Left ventricle myocardium superior (tissue), 1 donor: ENCODE results near the gene PATJ. TPM values are rescaled to one million over a fixed set of nuclear protein-coding genes. Genes with fewer than 3 reads are reported as not detected.
"Not testable (repeated sequence)": the region's sequence is repeated elsewhere in the genome, so short reads cannot be mapped to it uniquely, and the experiment has no call there.

Experiments
- ATAC-seq: fragments of 200-7000 bp; cut with Tn5 transposase; one replicate; pipeline ENCODE4 v1.9.1; 2020; ENCODE audit warnings: mild to moderate bottlenecking, moderate library complexity
- DNase-seq: peaks from one replicate; pipeline ENCODE4 v3.0.0-alpha.2; 2020
- intact Hi-C: fragments of 100-400 bp; cut with micrococcal nuclease; formaldehyde crosslinking; loops from one replicate; pipeline ENCODE4 v1.11.0; 2022
- total RNA-seq: library from RNA; stranded (reverse); fragmentation: NEBNext Ultra II Directional; extraction: Animal tissue kit (Norgen Biotek cat#: 25700); gene quantifications from one replicate; pipeline ENCODE4 v1.2.1, GENCODE V29; 2021
- donor health status: DM: no; HTN: yes; CAD: no; lungs with severe emphysema.

The PATJ gene
- total RNA-seq, 1 donor from 2014 or later, result 125 TPM

DNA sequence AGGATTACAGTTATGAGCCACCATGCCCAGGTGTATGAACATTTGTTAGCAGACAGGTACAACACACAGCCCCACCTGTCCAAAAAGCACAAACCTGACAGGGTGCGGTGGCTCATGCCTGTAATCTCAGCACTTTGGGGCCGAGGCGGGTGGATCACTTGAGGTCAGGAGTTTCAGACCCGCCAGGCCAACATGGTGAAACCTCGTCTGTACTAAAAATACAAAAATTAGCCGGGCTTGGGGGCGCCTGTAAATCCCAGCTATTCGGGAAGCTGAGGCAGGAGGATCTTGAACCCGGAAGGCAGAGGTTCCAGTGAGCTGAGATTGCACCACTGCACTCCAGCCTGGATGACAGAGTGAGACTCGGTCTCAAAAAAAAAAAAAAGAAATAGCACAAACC lies 428.1 kb downstream of the PATJ start:
- intact Hi-C loops, DNase-seq, ATAC-seq: not testable (repeated sequence)

DNA sequence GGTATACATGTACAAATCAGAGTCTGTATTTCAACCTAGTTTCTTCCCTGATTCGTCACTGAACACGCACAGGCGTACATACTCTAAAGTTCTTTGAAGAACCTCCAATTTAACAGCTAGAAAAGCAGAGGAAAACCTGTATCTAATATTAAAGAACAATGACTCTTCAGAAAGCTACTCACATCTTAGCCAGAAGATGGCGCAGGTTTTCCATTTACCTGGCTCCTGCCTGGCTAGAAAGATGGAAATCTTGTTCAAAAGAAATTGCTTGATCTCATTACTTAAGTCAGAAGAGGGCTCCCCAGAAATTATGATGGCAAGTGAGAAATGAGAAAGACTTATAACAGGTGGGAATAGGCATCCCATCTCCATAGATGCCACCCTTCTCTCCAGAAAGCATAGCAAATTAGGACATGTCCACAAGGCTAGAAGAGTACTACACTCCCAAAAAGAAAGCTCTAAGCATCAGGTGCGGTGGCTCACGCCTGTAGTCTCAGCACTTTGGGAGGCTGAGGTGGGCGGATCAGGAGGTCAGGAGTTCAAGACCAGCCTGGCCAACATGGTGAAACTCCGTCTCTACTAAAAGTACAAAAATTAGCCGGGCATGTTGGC lies 433.4 kb downstream of the PATJ start:
- ATAC-seq (no peak), DNase-seq (no peak)
- intact Hi-C loops, result loop anchor here (2.0 kb wide), 1 partner anchor 231 kb away; no protein-coding TSS in a partner anchor

DNA sequence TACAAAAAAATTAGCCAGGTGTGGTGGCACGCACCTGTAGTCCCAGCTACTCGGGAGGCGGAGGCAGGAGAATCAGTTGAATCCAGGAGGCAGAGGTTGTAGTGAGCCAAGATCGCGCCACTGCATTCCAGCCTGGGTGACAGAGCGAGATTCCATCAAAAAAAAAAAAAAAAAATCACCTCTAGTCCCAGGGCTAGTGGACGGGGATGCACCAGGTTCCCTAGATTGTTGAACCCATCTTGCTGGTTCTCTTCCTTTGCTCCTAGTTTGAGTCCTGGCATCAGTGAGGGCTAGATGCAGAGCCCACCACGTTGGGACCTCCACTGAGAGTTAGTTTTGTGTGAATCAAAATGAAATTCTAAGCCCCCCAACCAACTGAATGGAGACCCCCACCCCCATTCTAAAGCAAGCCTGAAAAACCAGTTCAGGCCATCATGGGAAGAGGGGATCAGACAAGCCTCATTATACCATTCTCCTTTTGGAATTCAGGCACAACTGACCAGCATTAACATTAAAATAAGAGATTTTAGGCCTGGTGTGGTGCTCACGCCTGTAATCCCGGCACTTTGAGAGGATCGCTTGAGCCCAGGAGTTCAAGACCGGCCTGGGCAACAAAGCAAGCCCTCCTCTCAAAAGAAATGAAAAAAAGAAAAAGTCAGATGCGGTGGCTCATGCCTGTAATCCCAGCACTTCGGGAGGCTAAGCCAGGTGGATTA lies 434.5 kb downstream of the PATJ start:
- ATAC-seq (no peak), DNase-seq (no peak)
- intact Hi-C loops, result no loop called here

DNA sequence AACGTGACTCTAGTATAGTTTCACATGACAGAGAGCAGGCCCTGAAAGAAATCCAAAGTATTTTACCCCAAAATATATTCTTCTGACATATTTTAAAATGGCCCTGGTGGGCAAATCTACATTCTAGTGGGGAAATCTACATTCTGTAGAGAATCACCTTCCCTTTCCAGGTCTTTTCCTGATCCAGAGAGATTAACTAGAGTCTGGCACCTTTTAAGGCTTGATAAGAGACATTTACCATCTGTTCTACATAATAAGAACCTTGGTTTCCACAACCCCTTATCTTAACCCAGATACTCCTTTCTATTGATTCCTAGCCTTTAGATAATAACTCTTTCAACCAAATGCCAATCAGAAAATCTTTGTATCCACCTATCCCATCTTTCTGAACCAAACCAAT lies 435.3 kb downstream of the PATJ start:
- DNase-seq (no peak), ATAC-seq (no peak)
- intact Hi-C loops, result no loop called here

DNA sequence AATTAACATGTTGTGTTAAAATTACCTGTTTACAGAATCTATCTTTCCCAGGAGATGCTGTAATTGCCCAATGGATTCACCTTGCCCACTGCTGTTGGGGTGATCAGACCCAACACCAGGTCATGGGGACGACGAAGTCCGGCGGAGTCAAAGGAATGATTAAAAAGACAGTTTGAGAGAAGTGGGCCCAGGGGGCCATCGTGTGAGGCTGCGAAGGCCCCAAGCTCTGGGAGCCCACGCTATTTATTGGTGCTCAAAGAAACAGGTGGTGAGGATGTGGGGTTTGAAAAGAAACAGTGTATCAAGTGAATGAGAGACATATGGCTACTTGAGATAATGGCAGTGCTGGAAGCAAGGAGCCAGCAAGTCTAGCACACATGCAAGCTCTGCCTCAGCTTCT lies 436.1 kb downstream of the PATJ start:
- ATAC-seq (no peak), DNase-seq (no peak)

DNA sequence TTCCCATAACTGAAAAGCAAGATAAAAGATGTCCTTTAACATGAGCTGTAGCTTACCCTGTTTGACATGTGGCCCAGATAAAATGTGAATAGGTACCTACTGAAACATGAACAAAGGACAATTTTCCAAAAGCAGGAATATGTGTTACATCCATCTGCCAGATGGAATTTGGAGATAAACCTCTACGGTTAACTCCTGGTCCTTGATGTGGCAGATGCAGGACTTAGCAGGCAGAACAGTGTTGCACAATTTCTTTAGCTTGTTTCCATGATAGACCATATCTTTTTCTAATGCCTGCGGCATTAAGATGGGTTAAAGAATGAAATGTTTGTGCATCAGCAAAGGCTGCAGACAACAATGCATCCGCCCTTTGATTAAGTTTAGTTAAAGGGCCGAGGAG lies 437.8 kb downstream of the PATJ start:
- intact Hi-C loops, DNase-seq, ATAC-seq: not testable (repeated sequence)

More for the DNA sequence above, 436.1 kb downstream of the PATJ start:
- intact Hi-C loops, result no loop called here

DNA sequence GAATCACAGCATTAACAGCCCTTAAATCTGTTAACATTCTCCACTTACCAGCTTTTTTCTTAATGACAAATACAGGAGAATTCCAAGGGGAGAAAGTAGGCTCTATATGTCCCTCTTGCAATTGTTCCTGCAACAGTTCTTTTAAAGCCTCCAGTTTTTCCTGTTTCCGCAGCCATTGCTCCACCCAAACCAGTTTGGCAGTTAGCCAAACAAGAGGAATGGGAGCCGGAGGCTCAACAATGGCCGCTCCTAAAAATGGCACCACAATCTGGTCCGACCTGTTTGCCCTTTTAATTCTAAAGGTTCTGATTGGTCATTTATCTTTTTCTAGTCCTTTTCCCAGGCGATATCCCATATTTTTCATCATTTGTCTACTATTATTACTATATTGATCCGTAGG lies 438.4 kb downstream of the PATJ start:
- no peak for ATAC-seq
- intact Hi-C loops, result no loop called here

DNA sequence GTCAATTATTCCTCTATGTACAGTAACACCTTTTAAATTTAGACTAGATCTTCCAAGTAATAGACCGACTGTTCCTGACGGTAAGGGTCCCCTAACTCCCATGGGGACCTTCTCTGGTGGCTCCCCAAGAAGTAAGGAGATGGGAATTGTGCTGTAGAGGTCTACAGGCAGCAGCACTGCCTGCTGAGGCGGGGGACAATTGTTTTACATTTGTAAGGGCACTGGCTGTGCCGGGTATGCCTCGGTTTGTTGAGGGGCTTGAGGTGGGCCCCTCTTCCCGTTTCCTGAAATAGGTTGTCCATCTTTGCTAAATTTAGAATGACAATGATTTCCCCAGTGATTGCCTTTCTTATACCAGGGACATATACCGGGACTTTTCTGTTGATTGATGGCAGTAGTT lies 439.3 kb downstream of the PATJ start:
- intact Hi-C loops, result no loop called here
- ATAC-seq, result no peak
- DNase-seq, result no peak

More for the DNA sequence above, 438.4 kb downstream of the PATJ start:
- no peak for DNase-seq

DNA sequence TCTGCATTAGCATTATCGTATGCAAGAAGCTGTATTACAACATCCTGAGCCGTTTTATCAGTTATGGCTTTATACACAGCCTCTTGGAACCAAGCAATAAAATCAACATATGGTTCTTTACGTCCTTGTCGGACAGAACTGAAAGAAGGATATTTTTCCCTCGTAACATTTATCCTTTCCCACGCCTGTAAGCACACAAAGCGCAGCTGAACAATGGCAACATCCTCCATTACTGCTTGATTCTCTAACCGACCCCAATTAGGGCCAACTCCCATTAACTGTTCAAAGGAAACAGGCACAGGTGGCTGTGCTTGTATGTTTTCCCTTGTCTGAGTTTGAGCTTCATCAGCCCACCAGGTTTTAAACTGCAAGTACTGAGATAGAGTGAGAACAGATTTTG lies 439.9 kb downstream of the PATJ start:
- DNase-seq, ATAC-seq, intact Hi-C loops: not testable (repeated sequence)

DNA sequence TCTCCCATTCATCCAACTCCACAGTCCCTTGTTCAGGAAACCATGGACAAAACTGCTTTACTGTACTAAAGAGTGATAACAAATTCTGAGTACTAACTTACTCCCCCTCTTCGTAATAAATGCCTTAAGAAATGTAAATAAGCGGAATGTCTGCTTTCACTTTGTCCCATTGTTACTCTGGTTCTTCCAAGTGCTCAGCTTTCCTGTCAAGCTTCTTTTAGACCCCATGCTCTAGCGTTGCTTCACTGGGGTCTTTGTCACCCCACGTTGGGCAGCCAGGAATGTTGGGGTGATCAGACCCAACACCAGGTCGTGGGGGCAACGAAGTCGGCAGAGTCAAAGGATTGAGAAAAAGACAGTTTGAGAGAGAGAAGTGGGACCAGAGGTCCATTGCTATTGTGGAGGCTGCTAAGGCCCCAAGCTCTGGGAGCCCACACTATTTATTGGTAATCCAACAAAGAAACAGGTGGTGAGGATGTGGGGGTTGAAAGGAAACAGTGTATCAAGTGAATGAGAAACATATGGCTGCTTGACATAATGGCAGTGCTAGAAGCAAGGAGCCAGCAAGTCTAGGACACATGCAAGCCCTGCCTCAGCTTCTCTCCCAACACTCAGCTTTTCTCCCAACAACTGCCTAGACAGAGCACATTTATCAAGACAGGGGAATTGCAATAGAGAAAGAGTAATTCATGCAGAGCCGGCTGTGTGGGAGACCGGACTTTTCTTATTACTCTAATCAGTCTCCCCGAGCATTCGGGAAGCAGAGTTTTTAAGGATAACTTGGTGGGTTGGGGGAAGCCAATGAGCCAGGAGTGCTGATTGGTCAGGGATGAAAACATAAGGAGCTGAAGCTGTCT lies 441.1 kb downstream of the PATJ start:
- ATAC-seq, intact Hi-C loops, DNase-seq: not testable (repeated sequence)

DNA sequence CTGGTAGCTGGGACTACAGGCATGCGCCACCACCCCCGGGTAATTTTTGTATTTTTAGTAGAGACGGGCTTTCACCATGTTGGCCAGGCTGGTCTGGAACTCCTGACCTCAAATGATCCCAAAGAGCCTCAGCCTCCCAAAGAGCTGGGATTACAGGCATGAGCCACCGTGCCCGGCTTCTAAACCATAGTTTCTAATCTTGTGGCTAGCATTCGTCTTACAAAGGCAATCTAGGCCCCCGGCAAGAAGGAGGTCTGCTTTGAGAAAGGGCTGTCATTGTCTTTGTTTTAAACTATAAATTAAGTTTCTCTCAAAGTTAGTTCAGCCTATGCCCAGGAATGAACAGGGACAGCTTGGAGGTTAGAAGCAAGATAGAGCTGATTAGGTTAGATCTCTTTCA lies 442.1 kb downstream of the PATJ start:
- no peak for ATAC-seq
- intact Hi-C loops, result no loop called here
- no peak for DNase-seq

DNA sequence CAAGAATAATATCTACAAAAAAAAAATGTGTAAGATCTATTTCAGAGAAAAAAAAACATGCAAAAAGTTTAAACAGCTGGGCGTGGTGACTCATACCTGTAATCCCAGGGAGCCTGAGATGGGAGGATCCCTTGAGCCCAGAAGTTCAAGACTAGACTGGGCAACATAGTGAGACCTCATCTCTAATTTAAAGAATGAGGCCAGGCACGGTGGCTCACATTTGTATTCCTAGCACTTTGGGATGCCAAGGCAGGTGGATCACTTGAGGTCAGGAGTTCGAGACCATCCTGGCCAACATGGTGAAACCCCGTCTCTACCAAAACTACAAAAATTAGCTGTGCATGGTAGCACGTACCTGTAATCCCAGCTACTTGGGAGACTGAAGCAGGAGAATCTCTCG lies 443.0 kb downstream of the PATJ start:
- intact Hi-C loops, ATAC-seq, DNase-seq: not testable (repeated sequence)

DNA sequence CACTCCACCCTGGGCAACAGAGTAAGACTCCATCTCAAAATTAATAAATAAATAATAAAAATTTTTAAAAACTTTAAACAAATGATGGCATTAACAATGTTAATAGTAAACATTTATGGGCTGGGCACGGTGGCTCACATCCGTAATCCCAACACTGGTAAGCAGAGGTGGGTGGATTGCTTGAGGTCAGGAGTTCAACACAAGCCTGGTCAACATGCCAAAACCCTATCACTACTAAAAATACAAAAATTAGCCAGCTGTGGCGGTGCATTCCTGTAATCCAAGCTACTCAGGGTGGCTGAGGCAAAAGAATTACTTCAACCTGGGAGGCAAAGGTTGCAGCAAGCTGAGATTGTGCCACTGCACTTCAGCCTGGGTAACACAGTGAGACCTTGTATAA lies 443.4 kb downstream of the PATJ start:
- intact Hi-C loops, result no loop called here
- ATAC-seq (no peak), DNase-seq (no peak)

DNA sequence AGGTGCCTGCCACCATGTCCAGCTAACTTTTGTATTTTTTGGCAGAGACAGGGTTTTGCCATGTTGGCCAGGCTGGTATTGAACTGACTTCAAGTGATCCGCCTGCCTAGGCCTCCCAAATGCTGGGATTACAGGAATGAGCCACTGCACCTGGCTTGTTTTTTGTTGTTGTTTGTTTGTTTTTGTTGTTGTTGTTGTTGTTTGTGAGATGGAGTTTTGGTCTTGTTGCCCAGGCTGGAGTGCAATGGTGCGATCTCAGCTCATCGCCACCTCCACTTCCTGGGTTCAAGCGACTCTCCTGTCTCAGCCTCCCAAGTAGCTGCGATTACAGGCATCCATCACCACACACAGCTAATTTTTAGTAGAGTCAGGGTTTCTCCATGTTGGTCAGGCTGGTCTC lies 445.3 kb downstream of the PATJ start:
- ATAC-seq (no peak), DNase-seq (no peak)
- intact Hi-C loops, result no loop called here

DNA sequence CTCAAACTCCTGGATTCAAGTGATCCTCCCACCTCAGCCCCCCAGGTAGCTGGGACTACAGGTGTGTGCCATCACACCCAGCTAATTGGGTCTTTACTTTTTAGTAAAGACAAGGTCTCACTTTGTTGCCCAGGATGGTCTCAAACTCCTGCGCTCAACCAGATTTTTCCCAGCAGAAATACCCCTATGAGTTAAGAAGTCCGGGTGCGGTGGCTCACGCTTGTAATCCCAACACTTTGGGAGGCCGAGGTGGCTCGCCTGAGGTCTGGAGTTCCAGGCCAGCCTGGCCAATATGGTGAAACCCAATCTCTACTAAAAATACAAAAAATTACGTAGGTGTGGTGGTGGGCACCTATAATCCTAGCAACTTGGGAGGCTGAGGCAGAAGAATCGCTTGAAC lies 445.8 kb downstream of the PATJ start:
- intact Hi-C loops, result no loop called here
- DNase-seq (no peak), ATAC-seq (no peak)

DNA sequence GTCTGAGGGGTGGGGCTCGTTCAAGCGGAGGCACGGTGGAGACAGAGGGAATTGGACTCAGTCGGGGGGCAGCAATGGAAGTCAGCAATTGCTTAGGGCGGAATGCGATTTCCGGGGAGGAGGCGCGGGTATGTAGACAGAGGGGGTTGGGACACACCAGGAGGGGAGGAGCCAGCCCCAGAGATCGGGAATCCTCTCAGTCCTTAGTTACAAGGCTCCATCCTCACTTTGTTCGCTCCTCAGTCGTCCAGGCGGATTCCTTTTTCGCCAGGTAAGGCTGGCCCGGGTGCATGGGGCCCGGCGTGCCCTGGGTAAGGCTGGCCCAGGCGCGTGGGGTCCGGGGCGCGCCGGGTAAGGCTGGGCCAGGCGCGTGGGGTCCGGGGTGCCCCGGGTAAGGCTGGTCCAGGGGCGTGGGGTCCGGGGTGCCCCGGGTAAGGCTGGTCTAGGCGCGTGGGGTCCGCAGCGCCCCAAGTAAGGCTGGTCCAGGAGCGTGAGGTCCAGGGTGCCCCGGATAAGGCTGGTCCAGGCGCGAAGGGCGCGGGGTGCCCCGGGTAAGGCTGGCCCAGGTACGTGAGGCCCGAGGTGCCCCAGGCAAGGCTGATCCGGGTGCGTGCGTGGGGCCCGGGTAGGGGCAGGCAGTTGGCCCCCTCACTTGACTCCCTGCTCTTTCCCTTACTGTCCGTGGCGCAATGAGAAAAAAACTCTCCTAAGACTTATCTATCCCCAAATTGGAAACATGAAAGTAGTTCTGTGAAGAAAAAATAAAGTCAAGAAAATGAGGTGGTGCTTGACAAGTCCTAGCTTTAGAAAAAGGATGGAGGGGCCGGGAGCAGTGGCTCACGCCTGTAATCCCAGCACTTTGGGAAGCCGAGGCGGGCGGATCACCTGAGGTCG lies 452.6 kb downstream of the PATJ start, which contains the start of gene L1TD1:
Gene L1TD1, plus strand, starts transcription at position 199 of the 894 bp plus-strand sequence. CDS start 11,780 bp downstream, outside the sequence.
- intact Hi-C loops, result no loop called here
- no peak for ATAC-seq
- DNase-seq, result no peak

DNA sequence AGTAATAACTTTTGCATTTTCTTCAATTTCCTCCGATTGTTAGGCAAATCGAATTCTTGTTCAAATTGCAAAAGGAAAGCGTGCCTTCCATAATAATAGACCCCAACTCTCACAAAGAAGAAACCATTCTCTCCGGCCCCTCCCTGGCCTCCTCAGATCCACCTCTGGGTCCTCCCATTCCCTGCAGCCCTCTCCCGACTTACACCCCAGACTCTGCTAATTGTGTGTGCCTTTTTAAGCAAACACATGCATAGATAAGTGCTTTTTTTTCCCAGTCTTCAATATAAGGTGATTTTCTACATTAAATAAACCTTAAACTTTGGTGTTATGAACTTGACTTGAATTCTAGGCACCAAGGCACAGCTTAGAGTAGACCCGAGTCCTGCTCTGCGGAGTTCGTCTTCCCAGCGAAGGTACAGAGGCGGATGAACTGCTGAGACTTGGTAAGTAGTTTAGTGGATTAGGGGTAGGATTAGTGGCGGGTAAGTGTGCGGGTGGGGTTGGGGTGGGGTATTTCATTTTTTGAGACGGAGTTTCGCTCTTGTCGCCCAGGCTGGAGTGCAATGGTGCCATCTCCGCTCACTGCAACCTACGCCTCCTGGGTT lies 453.9 kb downstream of the PATJ start:
- no peak for ATAC-seq
- intact Hi-C loops, result no loop called here
- DNase-seq, result no peak

DNA sequence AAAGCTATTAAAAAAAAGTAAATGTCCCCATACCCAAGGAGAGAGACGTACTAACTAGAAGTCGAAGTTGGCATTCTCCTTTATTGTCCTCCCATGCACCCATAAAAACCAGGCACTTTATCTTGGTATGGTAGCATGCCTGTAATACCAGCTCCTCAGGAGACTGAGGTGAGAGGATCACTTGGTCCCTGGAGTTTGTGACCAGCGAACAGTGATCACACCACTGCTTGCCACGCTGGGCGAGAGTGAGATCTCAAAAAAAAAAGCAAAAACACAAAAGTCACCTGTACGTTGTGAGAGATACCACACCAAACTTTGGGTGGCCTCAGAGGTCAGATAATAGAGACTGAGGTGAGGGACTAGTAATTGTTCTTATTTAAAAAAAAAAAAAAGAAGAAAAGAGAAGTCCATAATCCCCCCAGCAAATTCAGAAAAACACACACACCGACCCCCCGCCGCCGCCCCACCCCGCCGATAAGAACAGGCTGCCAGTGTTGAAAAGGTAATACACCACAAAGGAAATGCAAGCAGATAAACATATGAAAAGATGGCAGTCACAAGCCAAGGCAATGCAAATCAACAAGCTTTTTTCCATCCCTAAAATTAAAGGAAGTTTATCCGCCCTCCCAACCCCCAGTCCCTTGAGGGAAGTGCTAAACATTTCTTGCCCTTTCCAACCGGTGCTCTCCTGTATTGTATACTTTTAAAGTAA lies 455.9 kb downstream of the PATJ start:
- ATAC-seq, result no peak
- intact Hi-C loops, result no loop called here
- DNase-seq, result no peak
